ENCODE results near the gene NCF2.

NCF2 gene

DNA sequence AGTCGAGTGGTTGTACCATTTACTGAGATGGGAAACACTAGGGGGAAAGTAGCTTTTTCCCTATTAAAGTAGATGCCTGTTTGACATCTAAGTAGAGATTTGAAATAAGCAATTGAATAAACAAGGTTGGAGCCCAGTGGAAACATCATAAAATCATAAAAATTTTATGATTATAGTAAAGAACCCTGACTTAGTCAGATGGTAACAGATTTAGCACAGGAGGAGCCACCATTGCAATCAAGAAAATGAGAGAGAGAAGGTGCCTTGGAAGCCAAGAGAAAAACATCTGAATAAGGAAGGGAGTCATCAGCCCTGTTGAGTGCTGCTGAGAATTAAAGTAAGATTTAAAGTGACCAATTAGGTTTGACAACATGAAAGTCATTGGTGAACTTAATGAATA is 68.2 kb downstream of the NCF2 start:
- H3K4me1 ChIP-seq (ENCODE audit: control insufficient read depth in 1 of 2, insufficient read depth in 1 of 2, low read depth in 1 of 2, low read length in 1 of 2), result no peaks in the 10 kb centered on the region
- H3K27ac ChIP-seq, result no peak overlapping the region
- no peaks in the 10 kb centered on the region for H3K27me3 ChIP-seq
- H3K36me3 ChIP-seq, result peaks cover 65% of the 10 kb centered on the region
- H3K4me3 ChIP-seq (ENCODE audit: low read depth in 1 of 2, low read length in 1 of 2), result no peak overlapping the region
- no peaks in the 10 kb centered on the region for H3K9me3 ChIP-seq
- TF ChIP-seq, protein P1, sequence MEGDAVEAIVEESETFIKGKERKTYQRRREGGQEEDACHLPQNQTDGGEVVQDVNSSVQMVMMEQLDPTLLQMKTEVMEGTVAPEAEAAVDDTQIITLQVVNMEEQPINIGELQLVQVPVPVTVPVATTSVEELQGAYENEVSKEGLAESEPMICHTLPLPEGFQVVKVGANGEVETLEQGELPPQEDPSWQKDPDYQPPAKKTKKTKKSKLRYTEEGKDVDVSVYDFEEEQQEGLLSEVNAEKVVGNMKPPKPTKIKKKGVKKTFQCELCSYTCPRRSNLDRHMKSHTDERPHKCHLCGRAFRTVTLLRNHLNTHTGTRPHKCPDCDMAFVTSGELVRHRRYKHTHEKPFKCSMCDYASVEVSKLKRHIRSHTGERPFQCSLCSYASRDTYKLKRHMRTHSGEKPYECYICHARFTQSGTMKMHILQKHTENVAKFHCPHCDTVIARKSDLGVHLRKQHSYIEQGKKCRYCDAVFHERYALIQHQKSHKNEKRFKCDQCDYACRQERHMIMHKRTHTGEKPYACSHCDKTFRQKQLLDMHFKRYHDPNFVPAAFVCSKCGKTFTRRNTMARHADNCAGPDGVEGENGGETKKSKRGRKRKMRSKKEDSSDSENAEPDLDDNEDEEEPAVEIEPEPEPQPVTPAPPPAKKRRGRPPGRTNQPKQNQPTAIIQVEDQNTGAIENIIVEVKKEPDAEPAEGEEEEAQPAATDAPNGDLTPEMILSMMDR (IDR thresholded peaks at IDR 0.05), result no peak

DNA sequence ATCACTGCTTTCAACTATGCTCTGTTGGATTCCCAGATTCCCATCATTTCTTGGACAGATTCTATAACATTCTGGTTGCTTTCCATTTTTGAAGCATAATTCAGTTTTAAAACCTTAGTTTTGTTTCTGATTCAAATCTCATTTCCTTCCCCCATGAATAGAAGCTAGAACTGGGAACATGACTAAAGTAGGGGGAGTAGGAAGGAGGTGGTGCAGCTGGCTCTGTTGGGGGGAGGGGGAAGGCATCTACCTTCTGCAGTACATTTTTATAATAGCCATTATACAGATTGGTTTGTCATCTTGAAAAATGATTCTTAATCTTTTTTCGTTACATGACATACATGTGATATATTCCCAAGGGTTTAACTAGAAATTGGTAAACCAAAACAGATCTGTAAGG is 69.9 kb downstream of the NCF2 start:
- TF ChIP-seq, protein P1 (IDR thresholded peaks at IDR 0.05), result no peak
- Histone ChIP-seq H3K36me3 (peaks cover 67% of the 10 kb centered on the region), H3K4me3 (ENCODE audit: low read depth in 1 of 2, low read length in 1 of 2) (no peak overlapping the region), H3K27ac (no peak overlapping the region), H3K4me1 (ENCODE audit: control insufficient read depth in 1 of 2, insufficient read depth in 1 of 2, low read depth in 1 of 2, low read length in 1 of 2) (no peaks in the 10 kb centered on the region), H3K9me3 (no peaks in the 10 kb centered on the region), H3K27me3 (no peaks in the 10 kb centered on the region)

DNA sequence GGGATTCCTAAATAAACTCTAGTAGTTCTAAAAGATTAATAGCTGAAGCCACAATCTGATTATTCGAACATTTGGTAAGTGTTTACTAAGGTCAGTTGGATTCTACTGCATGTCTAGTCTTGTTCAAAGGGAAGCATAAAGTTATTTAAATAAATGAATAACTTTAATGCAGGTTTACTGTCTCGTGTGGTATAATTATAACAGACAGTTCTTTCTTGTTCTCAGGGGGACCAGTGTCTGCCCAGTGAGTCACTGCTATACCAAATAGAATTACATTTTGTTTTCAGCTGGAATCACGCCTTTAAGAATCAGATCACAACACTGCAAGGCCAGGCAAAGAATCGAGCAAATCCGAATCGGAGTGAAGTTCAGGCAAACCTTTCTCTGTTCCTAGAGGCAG is 72.9 kb downstream of the NCF2 start:
- TF ChIP-seq, protein P1 (IDR thresholded peaks at IDR 0.05), result no peak
- H3K9me3 ChIP-seq, result no peaks in the 10 kb centered on the region
- H3K4me3 ChIP-seq (ENCODE audit: low read depth in 1 of 2, low read length in 1 of 2), result no peak overlapping the region
- H3K27ac ChIP-seq, result no peak overlapping the region
- peaks cover 60% of the 10 kb centered on the region for H3K36me3 ChIP-seq
- H3K27me3 ChIP-seq, result no peaks in the 10 kb centered on the region
- no peaks in the 10 kb centered on the region for H3K4me1 ChIP-seq (ENCODE audit: control insufficient read depth in 1 of 2, insufficient read depth in 1 of 2, low read depth in 1 of 2, low read length in 1 of 2)

DNA sequence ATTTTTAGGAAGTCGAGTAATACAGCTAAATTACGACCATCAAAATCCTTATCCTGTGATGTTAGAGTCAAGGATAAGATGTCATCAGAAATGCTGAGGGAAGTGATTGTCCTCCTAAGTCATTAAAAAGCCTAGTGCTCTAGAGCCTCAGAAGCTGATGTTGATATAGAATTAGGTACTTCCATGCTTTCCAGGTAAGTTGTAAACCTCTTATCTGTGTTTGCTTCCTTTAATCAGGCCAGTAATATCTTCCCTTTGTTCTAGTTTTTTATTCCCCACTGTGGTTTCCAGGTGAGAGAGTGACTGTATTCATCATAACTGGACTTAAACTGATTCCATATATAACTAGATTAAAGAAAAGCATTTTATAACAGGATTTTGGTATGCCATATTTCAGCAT is 73.5 kb downstream of the NCF2 start:
- Histone ChIP-seq H3K4me3 (ENCODE audit: low read depth in 1 of 2, low read length in 1 of 2) (no peak overlapping the region), H3K27me3 (no peaks in the 10 kb centered on the region), H3K9me3 (no peaks in the 10 kb centered on the region), H3K27ac (no peak overlapping the region), H3K4me1 (ENCODE audit: control insufficient read depth in 1 of 2, insufficient read depth in 1 of 2, low read depth in 1 of 2, low read length in 1 of 2) (no peaks in the 10 kb centered on the region), H3K36me3 (peaks cover 55% of the 10 kb centered on the region)
- TF ChIP-seq, protein P1 (IDR thresholded peaks at IDR 0.05), result no peak

DNA sequence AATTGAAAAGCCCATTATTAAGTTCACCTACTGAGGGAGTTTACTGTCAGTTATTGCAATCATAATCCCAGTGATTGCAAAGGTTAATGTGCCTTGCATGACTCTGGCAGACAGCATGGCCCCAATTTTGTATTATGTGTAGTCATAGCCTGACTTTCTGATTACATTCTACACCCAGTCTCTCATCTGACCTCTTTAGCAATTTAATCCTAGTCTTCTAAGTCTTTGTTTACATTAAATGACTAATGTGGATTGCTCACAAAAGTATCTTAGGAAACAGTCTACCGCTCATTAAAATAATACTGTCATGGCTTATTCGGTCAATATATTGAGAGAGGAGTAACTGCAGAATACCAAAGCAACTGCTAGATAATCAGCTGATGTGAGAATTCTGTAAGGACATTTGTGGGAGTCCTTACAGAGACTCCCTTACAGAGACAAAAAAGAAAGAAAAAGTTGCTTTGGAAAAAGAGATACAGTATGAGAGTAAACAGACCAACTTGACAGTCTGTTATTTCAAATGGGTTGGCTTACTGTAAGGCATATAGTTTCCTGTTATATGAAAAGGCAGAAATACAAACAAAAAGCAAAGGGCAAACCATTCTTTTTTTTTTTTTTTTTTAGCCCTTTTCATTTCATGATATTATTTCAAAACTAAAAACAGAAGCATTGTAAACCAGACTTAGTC is 75.1 kb downstream of the NCF2 start:
- Histone ChIP-seq H3K27me3 (no peaks in the 10 kb centered on the region), H3K36me3 (peaks cover 43% of the 10 kb centered on the region), H3K27ac (no peak overlapping the region), H3K9me3 (no peaks in the 10 kb centered on the region), H3K4me1 (ENCODE audit: control insufficient read depth in 1 of 2, insufficient read depth in 1 of 2, low read depth in 1 of 2, low read length in 1 of 2) (no peaks in the 10 kb centered on the region), H3K4me3 (ENCODE audit: low read depth in 1 of 2, low read length in 1 of 2) (no peak overlapping the region)
- TF ChIP-seq, protein P1 (IDR thresholded peaks at IDR 0.05), result no peak
